Astrocyte (in vitro differentiated cells and primary cell): Measurements from ENCODE around the gene SULT1A2. TPM values are rescaled to one million over a fixed set of nuclear protein-coding genes. Genes with fewer than 3 reads are reported as not detected.
A peak's percentile ranks its signal among the peaks of the same experiment; 100 is the strongest.
"Not testable (repeated sequence)": the region's sequence is repeated elsewhere in the genome, so short reads cannot be mapped to it uniquely, and the experiment has no call there.

ENCODE experiments used
- DNase-seq: peaks from one replicate; pipeline ENCODE4 v3.0.0-alpha.2; 2010; ENCODE audit warnings: low read depth
- FAIRE-seq: peaks from 2 replicates; lab custom pipeline; 2011; peaks lifted over from hg19 to GRCh38; lab: Jason Lieb, UNC
- H2AFZ ChIP-seq: 2 replicates; pipeline ENCODE4 v1.6.0; 2012; ENCODE audit warnings: low read depth, low read length, inconsistent platforms
- H3K27ac ChIP-seq: 2 replicates; pipeline ENCODE4 v1.5.1; 2011; ENCODE audit warnings: low read depth, low read length, inconsistent platforms
- H3K27me3 ChIP-seq: 2 replicates; pipeline ENCODE4 v1.6.0; 2011; ENCODE audit warnings: low read length, inconsistent platforms; ENCODE audit not compliant: insufficient read depth
- H3K36me3 ChIP-seq: 2 replicates; pipeline ENCODE4 v1.5.1; 2011; ENCODE audit warnings: low read length, inconsistent platforms; ENCODE audit not compliant: insufficient read depth
- H3K4me1 ChIP-seq: 2 replicates; pipeline ENCODE4 v1.5.1; 2011; ENCODE audit warnings: low read length, inconsistent platforms; ENCODE audit not compliant: insufficient read depth
- H3K4me2 ChIP-seq: 2 replicates; pipeline ENCODE4 v1.6.0; 2012; ENCODE audit warnings: low read length, inconsistent platforms
- H3K4me3 ChIP-seq: 2 replicates; pipeline ENCODE4 v1.5.1; 2011; ENCODE audit warnings: low read depth, mild to moderate bottlenecking, low read length, inconsistent platforms; ENCODE audit not compliant: insufficient read depth
- H3K79me2 ChIP-seq: 2 replicates; pipeline ENCODE4 v1.6.0; 2012; ENCODE audit warnings: mild to moderate bottlenecking, low read length, inconsistent platforms; ENCODE audit not compliant: insufficient read depth
- H3K9ac ChIP-seq: 2 replicates; pipeline ENCODE4 v1.6.0; 2012; ENCODE audit warnings: mild to moderate bottlenecking, low read length, inconsistent platforms
- H3K9me3 ChIP-seq: 2 replicates; pipeline ENCODE4 v1.5.1; 2012; ENCODE audit warnings: low read depth, mild to moderate bottlenecking, low read length, inconsistent platforms; ENCODE audit not compliant: insufficient read depth
- H4K20me1 ChIP-seq: 2 replicates; pipeline ENCODE4 v1.6.0; 2012; ENCODE audit warnings: low read length, inconsistent platforms; ENCODE audit not compliant: insufficient read depth
- H3K27ac Mint-ChIP-seq: one replicate; pipeline ENCODE4 v1.8.0; 2021; ENCODE audit warnings: mild to moderate bottlenecking, mixed read lengths; ENCODE audit not compliant: unreplicated experiment
- H3K27me3 Mint-ChIP-seq: one replicate; pipeline ENCODE4 v1.8.0; 2021; ENCODE audit warnings: low read depth, mixed read lengths; ENCODE audit not compliant: unreplicated experiment
- H3K36me3 Mint-ChIP-seq: one replicate; pipeline ENCODE4 v1.8.0; 2021; ENCODE audit warnings: low read depth, mixed read lengths; ENCODE audit not compliant: unreplicated experiment
- H3K4me1 Mint-ChIP-seq: one replicate; pipeline ENCODE4 v1.8.0; 2021; ENCODE audit warnings: low read depth, mixed read lengths; ENCODE audit not compliant: unreplicated experiment
- H3K4me3 Mint-ChIP-seq: one replicate; pipeline ENCODE4 v1.8.0; 2021; ENCODE audit warnings: mild to moderate bottlenecking, moderate library complexity, mixed read lengths; ENCODE audit not compliant: unreplicated experiment
- H3K9me3 Mint-ChIP-seq: one replicate; pipeline ENCODE4 v1.8.0; 2021; ENCODE audit warnings: mild to moderate bottlenecking, mixed read lengths; ENCODE audit not compliant: unreplicated experiment
- EZH2 ChIP-seq: IDR thresholded peaks from 2 replicates; pipeline ENCODE4 v1.6.1; 2012; ENCODE audit warnings: mild to moderate bottlenecking, low read length, inconsistent platforms; ENCODE audit not compliant: insufficient read depth
- total RNA-seq: library from RNA; stranded (reverse); gene quantifications from 2 replicates; pipeline ENCODE4 v1.2.1, GENCODE V29; 2021
- TF ChIP-seq, protein P1 (sequence below): IDR thresholded peaks from 2 replicates; pipeline ENCODE4 v1.5.1; 2011; ENCODE audit warnings: low read depth, mild to moderate bottlenecking, inconsistent platforms, low read length, moderate library complexity; ENCODE audit not compliant: insufficient read depth

The SULT1A2 gene
- total RNA-seq, 1 donor from 2014 or later, result not detected

- Mint-ChIP-seq H3K4me1 (peaks cover 15% of the 10 kb centered on the region), H3K27me3 (no peaks in the 10 kb centered on the region), H3K27ac (no peak overlapping the region), H3K4me3 (no peak overlapping the region), H3K36me3 (peaks cover 8% of the 10 kb centered on the region), H3K9me3 (peaks cover 2% of the 10 kb centered on the region)
- TF ChIP-seq, protein P1, sequence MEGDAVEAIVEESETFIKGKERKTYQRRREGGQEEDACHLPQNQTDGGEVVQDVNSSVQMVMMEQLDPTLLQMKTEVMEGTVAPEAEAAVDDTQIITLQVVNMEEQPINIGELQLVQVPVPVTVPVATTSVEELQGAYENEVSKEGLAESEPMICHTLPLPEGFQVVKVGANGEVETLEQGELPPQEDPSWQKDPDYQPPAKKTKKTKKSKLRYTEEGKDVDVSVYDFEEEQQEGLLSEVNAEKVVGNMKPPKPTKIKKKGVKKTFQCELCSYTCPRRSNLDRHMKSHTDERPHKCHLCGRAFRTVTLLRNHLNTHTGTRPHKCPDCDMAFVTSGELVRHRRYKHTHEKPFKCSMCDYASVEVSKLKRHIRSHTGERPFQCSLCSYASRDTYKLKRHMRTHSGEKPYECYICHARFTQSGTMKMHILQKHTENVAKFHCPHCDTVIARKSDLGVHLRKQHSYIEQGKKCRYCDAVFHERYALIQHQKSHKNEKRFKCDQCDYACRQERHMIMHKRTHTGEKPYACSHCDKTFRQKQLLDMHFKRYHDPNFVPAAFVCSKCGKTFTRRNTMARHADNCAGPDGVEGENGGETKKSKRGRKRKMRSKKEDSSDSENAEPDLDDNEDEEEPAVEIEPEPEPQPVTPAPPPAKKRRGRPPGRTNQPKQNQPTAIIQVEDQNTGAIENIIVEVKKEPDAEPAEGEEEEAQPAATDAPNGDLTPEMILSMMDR, result no peak
- TF ChIP-seq EZH2, result no peak
- H3K9me3 ChIP-seq, result peaks cover 5% of the 10 kb centered on the region
- H3K79me2 ChIP-seq, result peaks cover 2% of the 10 kb centered on the region
- no peaks in the 10 kb centered on the region for H3K4me1 ChIP-seq
- H3K4me2 ChIP-seq, result no peak overlapping the region
- DNase-seq, result no peak
- no peaks in the 10 kb centered on the region for H3K36me3 ChIP-seq
- FAIRE-seq, result no peak
- H3K27me3 ChIP-seq, result no peaks in the 10 kb centered on the region
- no peak overlapping the region for H3K27ac ChIP-seq
- H2AFZ ChIP-seq, result no peak overlapping the region
- no peak overlapping the region for H3K4me3 ChIP-seq
- peaks cover 24% of the 10 kb centered on the region for H4K20me1 ChIP-seq
- H3K9ac ChIP-seq, result no peak overlapping the region
Measured at GRCh38 chr16:28569968-28570752, 26.7 kb downstream of the SULT1A2 start.

DNA sequence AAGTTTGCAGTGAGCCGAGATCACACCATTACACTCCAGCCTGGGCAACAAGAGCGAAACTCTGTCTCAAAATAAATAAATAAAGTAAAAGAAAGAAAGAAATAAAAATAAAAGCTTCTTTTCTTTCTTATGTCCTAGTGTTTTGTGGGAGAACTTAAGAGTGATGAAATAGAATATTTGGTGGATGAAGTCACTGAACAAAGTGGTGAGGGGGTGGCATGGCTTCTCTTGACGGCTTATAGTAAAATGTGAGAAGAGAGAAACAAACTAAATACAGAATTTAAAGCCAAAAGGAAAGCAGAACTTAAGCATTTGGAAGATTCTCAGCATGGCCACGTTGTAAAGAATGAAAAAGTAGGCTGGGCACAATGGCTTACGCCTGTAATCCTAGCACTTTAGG lies 27.8 kb downstream of the SULT1A2 start:
- Histone ChIP-seq H3K27me3 (no peaks in the 10 kb centered on the region), H3K9me3 (peaks cover 5% of the 10 kb centered on the region), H3K4me3 (no peak overlapping the region), H3K4me1 (no peaks in the 10 kb centered on the region), H3K27ac (no peak overlapping the region), H3K79me2 (peaks cover under 1% of the 10 kb centered on the region), H4K20me1 (peaks cover 13% of the 10 kb centered on the region), H3K9ac (no peak overlapping the region), H3K36me3 (no peaks in the 10 kb centered on the region), H3K4me2 (no peak overlapping the region), H2AFZ (no peak overlapping the region)
- H3K27ac Mint-ChIP-seq, result peak overlapping the region; percentile 47
- peaks cover 15% of the 10 kb centered on the region for H3K4me1 Mint-ChIP-seq
- no peak for FAIRE-seq
- H3K9me3 Mint-ChIP-seq, result peaks cover 2% of the 10 kb centered on the region
- peaks cover 8% of the 10 kb centered on the region for H3K36me3 Mint-ChIP-seq
- peak; percentile 57 for DNase-seq
- TF ChIP-seq EZH2, result no peak
- TF ChIP-seq, protein P1, result no peak
- no peaks in the 10 kb centered on the region for H3K27me3 Mint-ChIP-seq
- H3K4me3 Mint-ChIP-seq, result no peak overlapping the region

DNA sequence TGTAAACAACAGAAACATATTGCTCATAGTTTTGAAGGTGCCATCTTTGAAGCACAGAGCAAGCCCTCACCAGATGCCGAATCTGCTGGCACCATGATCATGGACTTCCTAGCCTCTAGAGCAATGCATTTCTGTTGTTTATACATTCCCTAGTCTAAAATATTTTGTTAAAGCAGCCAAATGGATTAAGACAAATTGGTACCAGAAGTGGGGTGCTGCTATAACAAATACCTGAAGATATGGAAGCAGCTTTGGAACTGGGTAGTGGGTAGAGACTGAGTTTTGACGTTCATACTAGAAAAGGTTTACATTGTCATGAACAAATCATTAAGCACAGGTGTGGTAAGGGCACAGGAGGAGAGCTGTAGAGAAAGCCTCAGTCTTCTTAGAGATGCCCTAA lies 29.6 kb downstream of the SULT1A2 start:
- DNase-seq (no peak), FAIRE-seq (no peak)
- no peak overlapping the region for H3K9ac ChIP-seq
- Mint-ChIP-seq H3K27me3 (no peaks in the 10 kb centered on the region), H3K4me3 (no peak overlapping the region), H3K36me3 (peaks cover 8% of the 10 kb centered on the region), H3K27ac (no peak overlapping the region), H3K9me3 (peaks cover 2% of the 10 kb centered on the region), H3K4me1 (peaks cover 3% of the 10 kb centered on the region)
- no peak overlapping the region for H3K4me3 ChIP-seq
- H2AFZ ChIP-seq, result no peak overlapping the region
- H3K27me3 ChIP-seq, result no peaks in the 10 kb centered on the region
- H3K4me2 ChIP-seq, result no peak overlapping the region
- peaks cover 5% of the 10 kb centered on the region for H3K9me3 ChIP-seq
- no peaks in the 10 kb centered on the region for H3K79me2 ChIP-seq
- peaks cover 5% of the 10 kb centered on the region for H4K20me1 ChIP-seq
- H3K27ac ChIP-seq, result no peak overlapping the region
- H3K36me3 ChIP-seq, result no peaks in the 10 kb centered on the region
- TF ChIP-seq, protein P1, result no peak
- TF ChIP-seq EZH2, result no peak
- no peaks in the 10 kb centered on the region for H3K4me1 ChIP-seq

DNA sequence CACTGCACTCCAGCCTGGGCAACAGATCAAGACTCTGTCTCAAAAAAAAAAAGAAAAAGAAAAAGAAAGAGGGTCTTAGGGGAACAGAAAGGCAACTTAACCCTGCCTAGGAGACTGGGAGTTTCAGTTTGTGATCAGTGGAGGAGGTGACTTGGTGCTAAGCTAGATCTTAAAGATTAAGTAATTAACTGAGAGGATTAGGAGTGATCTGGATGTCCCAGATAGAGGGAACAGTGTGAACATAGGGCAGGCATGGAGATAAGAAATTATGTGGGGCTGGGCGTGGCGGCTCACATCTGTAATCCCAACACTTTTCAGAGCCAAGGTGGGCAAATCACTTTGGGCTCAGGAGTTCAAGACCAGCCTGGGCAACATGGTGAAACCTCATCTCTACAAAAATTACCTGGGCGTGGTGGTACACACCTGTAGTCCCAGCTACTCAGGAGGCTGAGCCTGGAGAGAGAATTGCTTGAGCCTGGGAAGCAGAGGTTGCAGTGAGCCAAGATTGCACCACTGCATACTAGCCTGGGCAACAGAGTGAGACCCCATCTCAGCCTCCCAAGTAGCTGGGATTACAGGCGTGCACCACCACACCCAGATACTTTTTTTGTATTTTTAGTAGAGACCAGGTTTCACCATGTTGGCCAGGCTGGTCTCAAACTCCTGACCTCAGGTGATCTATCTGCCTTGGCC lies 30.5 kb downstream of the SULT1A2 start:
- not testable (repeated sequence) for H3K9me3 Mint-ChIP-seq, H3K4me1 ChIP-seq, H3K9me3 ChIP-seq, H3K27ac Mint-ChIP-seq, H3K36me3 Mint-ChIP-seq, DNase-seq, H3K36me3 ChIP-seq, H3K9ac ChIP-seq, H2AFZ ChIP-seq, H3K4me3 ChIP-seq, H3K27me3 Mint-ChIP-seq, H3K4me1 Mint-ChIP-seq, H3K4me2 ChIP-seq, H3K79me2 ChIP-seq, H3K4me3 Mint-ChIP-seq, FAIRE-seq, H3K27me3 ChIP-seq, H3K27ac ChIP-seq
- peaks cover 10% of the 10 kb centered on the region for H4K20me1 ChIP-seq
